Osteoblast (primary cell): ENCODE measurements around the gene IDH3A. TPM values are rescaled to one million over a fixed set of nuclear protein-coding genes. Genes with fewer than 3 reads are reported as not detected.
"Not testable (repeated sequence)": the region's sequence is repeated elsewhere in the genome, so short reads cannot be mapped to it uniquely, and the experiment has no call there.

Experiments used
- DNase-seq: peaks from one replicate; pipeline ENCODE4 v3.0.0; 2011; ENCODE audit warnings: low spot score, mixed read lengths; ENCODE audit not compliant: insufficient read length; ENCODE audit errors: missing footprints
- H2AFZ ChIP-seq: 2 replicates; pipeline ENCODE4 v1.6.0; 2011; ENCODE audit warnings: mild to moderate bottlenecking, low read length
- H3K27ac ChIP-seq: 2 replicates; pipeline ENCODE4 v1.5.1; 2011; ENCODE audit warnings: mild to moderate bottlenecking, low read depth, low read length, moderate library complexity
- H3K27me3 ChIP-seq: 2 replicates; pipeline ENCODE4 v1.6.0; 2012; ENCODE audit warnings: mild to moderate bottlenecking, control low read depth, inconsistent platforms, low read length, moderate library complexity; ENCODE audit not compliant: insufficient read depth
- H3K36me3 ChIP-seq: 2 replicates; pipeline ENCODE4 v1.5.1; 2011; ENCODE audit warnings: mild to moderate bottlenecking, low read length, control low read depth, moderate library complexity; ENCODE audit not compliant: insufficient read depth
- H3K4me1 ChIP-seq: 2 replicates; pipeline ENCODE4 v1.5.1; 2011; ENCODE audit warnings: mild to moderate bottlenecking, low read length, control low read depth, moderate library complexity; ENCODE audit not compliant: insufficient read depth
- H3K4me2 ChIP-seq: 2 replicates; pipeline ENCODE4 v1.6.0; 2011; ENCODE audit warnings: mild to moderate bottlenecking, low read length; ENCODE audit not compliant: insufficient read depth
- H3K4me3 ChIP-seq: fragments of 200-600 bp; sonication (generic); 3 replicates; pipeline ENCODE4 v1.5.1; 2012; ENCODE audit warnings: mild to moderate bottlenecking, low read length, inconsistent platforms; ENCODE audit not compliant: insufficient read depth
- H3K79me2 ChIP-seq: 2 replicates; pipeline ENCODE4 v1.6.0; 2012; ENCODE audit warnings: mild to moderate bottlenecking, low read length, control low read depth, inconsistent platforms; ENCODE audit not compliant: insufficient read depth
- H3K9me3 ChIP-seq: 2 replicates; pipeline ENCODE4 v1.5.1; 2011; ENCODE audit warnings: low read depth, low read length, control low read depth
- H4K20me1 ChIP-seq: 2 replicates; pipeline ENCODE4 v1.6.0; 2012; ENCODE audit warnings: mild to moderate bottlenecking, low read length, control low read depth; ENCODE audit not compliant: insufficient read depth
- total RNA-seq: library from RNA; depleted of rRNA; stranded (reverse); fragments of >200 nt; gene quantifications from 2 replicates; pipeline ENCODE4 v1.2.3, GENCODE V29; 2012
- TF ChIP-seq, protein P1 (sequence below): IDR thresholded peaks from 2 replicates; pipeline ENCODE4 v1.5.1; 2011; ENCODE audit warnings: mild to moderate bottlenecking, low read depth, low read length, moderate library complexity; ENCODE audit errors: extremely low read depth

The IDH3A gene
- total RNA-seq, 1 donor = 30.4 TPM

GRCh38 chr15:78149805-78150751, 916 bp downstream of the IDH3A start:
- Histone ChIP-seq H3K27ac (peak overlapping the region; percentile 25), H3K27me3 (no peaks in the 10 kb centered on the region), H2AFZ (peak overlapping the region; percentile 76), H3K4me1 (peaks cover 19% of the 10 kb centered on the region), H4K20me1 (peaks cover 10% of the 10 kb centered on the region), H3K4me3 (peak overlapping the region; percentile 89), H3K4me2 (peak overlapping the region; percentile 89), H3K79me2 (peaks cover 44% of the 10 kb centered on the region), H3K36me3 (no peaks in the 10 kb centered on the region), H3K9me3 (no peaks in the 10 kb centered on the region)
- TF ChIP-seq, protein P1, sequence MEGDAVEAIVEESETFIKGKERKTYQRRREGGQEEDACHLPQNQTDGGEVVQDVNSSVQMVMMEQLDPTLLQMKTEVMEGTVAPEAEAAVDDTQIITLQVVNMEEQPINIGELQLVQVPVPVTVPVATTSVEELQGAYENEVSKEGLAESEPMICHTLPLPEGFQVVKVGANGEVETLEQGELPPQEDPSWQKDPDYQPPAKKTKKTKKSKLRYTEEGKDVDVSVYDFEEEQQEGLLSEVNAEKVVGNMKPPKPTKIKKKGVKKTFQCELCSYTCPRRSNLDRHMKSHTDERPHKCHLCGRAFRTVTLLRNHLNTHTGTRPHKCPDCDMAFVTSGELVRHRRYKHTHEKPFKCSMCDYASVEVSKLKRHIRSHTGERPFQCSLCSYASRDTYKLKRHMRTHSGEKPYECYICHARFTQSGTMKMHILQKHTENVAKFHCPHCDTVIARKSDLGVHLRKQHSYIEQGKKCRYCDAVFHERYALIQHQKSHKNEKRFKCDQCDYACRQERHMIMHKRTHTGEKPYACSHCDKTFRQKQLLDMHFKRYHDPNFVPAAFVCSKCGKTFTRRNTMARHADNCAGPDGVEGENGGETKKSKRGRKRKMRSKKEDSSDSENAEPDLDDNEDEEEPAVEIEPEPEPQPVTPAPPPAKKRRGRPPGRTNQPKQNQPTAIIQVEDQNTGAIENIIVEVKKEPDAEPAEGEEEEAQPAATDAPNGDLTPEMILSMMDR = no peak
- DNase-seq = no peak

GRCh38 chr15:78151075-78151474, 1.9 kb downstream of the IDH3A start:
- H3K27ac ChIP-seq, H3K36me3 ChIP-seq, H2AFZ ChIP-seq, H3K4me2 ChIP-seq, H3K9me3 ChIP-seq, H3K4me3 ChIP-seq, DNase-seq, H3K27me3 ChIP-seq: not testable (repeated sequence)
- Histone ChIP-seq H4K20me1 (peaks cover 10% of the 10 kb centered on the region), H3K4me1 (peaks cover 29% of the 10 kb centered on the region), H3K79me2 (peaks cover 44% of the 10 kb centered on the region)

DNA sequence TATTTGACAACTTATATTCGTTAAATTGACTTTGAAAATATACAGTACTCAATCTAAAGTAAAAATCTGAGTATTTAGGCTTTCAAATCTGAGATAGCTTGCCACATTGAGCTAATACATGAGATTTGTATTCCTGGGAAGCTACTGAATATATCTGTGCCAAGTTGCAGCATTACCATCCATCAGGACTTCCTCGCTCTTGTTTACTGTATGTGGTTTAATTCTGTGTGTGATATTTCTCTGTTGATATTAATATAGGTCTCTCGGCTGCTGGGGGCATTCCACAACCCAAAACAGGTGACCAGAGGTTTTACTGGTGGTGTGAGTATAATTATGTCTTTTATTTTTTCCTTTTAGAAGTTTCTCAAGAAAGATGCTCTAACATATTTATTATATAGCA, 5.8 kb downstream of the IDH3A start:
- H3K9me3 ChIP-seq = no peaks in the 10 kb centered on the region
- H3K79me2 ChIP-seq = peaks cover 31% of the 10 kb centered on the region

DNA sequence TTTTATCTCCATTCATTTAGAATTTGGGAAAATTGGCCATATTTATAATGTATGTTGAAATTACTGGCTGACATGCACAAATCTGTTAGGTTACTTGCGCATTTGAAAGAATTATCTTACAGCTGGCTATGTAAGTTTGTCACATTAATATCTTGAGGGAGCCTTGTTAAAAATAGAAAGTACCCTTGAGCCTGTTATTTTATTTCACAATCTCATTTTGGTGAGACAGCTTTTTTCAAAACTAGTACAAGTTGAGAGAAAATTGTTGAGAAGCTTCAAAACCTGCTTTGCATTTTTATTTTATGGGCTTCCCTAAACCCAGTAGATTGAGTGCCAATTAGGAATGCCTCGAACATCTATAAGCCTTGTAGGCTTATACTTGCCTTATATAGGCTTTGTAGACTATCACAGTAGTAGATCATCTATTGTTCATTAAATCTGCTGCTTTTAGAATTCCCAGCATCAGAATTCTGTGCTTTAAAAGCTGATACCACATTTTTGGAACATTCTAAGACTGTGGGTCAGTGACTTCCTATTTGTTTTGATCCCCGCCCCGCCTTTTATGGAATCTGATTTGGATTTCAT, 6.3 kb downstream of the IDH3A start:
- Histone ChIP-seq H3K9me3 (no peaks in the 10 kb centered on the region), H3K36me3 (peaks cover 11% of the 10 kb centered on the region), H3K27me3 (no peaks in the 10 kb centered on the region), H3K4me1 (peaks cover 18% of the 10 kb centered on the region), H3K4me2 (peak overlapping the region; percentile 51), H2AFZ (no peak overlapping the region), H3K79me2 (peaks cover 26% of the 10 kb centered on the region), H3K27ac (peak overlapping the region; percentile 7), H4K20me1 (peaks cover under 1% of the 10 kb centered on the region), H3K4me3 (peak overlapping the region; percentile 6)
- no peak for DNase-seq
- TF ChIP-seq, protein P1 = no peak

More for the DNA sequence above, 5.8 kb downstream of the IDH3A start:
- Histone ChIP-seq H3K27me3 (no peaks in the 10 kb centered on the region), H3K27ac (no peak overlapping the region), H2AFZ (no peak overlapping the region), H4K20me1 (peaks cover 5% of the 10 kb centered on the region), H3K4me3 (no peak overlapping the region), H3K4me1 (peaks cover 22% of the 10 kb centered on the region), H3K36me3 (peaks cover 7% of the 10 kb centered on the region), H3K4me2 (peak overlapping the region; percentile 51)
- TF ChIP-seq, protein P1 = no peak
- DNase-seq = no peak
